B cell (primary cell): ENCODE data around the gene CACNA2D3. TPM values are rescaled to one million over a fixed set of nuclear protein-coding genes. Genes with fewer than 3 reads are reported as not detected.

ENCODE experiments used
- ATAC-seq: fragments of 200-7000 bp; cut with Tn5 transposase; one replicate; pipeline ENCODE4 v1.10.0; 2021; ENCODE audit warnings: low read depth, mild to moderate bottlenecking, moderate number of reproducible peaks, moderate library complexity
- CTCF ChIA-PET: fragments of 350-600 bp; sonication (Branson Sonifier 250); formaldehyde crosslinking; loops from one replicate; lab custom pipeline; 2021; ENCODE audit warnings: antibody characterized with exemption, inconsistent platforms; lab: Charles Lee
- POLR2A ChIA-PET: fragments of 350-600 bp; sonication (Branson Sonifier 250); formaldehyde crosslinking; loops from one replicate; lab custom pipeline; 2021; ENCODE audit warnings: antibody characterized with exemption; lab: Charles Lee
- DNase-seq: peaks from one replicate; pipeline ENCODE4 v3.0.0; 2013
- H2AFZ ChIP-seq: 2 replicates; pipeline ENCODE4 v1.6.1; 2012; ENCODE audit warnings: mild to moderate bottlenecking, low read depth, low read length; ENCODE audit not compliant: insufficient read depth, poor library complexity, severe bottlenecking
- H3K27ac ChIP-seq, 2 donors: 1 replicate in 1 of 2; 2 replicates in 1 of 2; pipeline ENCODE4 v1.5.1; 2012 to 2013; ENCODE audit warnings: low read length in 2 of 2, mild to moderate bottlenecking in 2 of 2, moderate library complexity in 1 of 2
- H3K27me3 ChIP-seq, 4 experiments: fragments of 200-600 bp in 1 of 4; sonication (generic) in 1 of 4; replicated peaks in 1 of 4; 1 replicate in 2 of 4; 2 replicates in 2 of 4; pipeline versions ENCODE4 v1.6.1 to v1.7.0; 2013 to 2016; ENCODE audit warnings: low read length in 3 of 4, mild to moderate bottlenecking in 2 of 4, mixed read lengths in 1 of 4, moderate library complexity in 1 of 4; ENCODE audit not compliant: insufficient read depth in 4 of 4, control insufficient read depth in 3 of 4; ENCODE audit errors: control extremely low read depth in 1 of 4
- H3K36me3 ChIP-seq, 2 experiments: replicated peaks in 1 of 2; 1 replicate in 1 of 2; 2 replicates in 1 of 2; pipeline versions ENCODE4 v1.6.1 to v1.7.1; 2013; ENCODE audit warnings: low read length in 1 of 2; ENCODE audit not compliant: insufficient read depth in 2 of 2, control insufficient read depth in 1 of 2; ENCODE audit errors: control extremely low read depth in 1 of 2, extremely low read depth in 1 of 2
- H3K4me1 ChIP-seq, 2 donors: fragments of 200-600 bp in 1 of 2; sonication (generic) in 1 of 2; 1 replicate in 1 of 2; 2 replicates in 1 of 2; pipeline versions ENCODE4 v1.5.1 to v1.6.1; 2013 to 2017; ENCODE audit warnings: low read length in 2 of 2; ENCODE audit not compliant: control insufficient read depth in 2 of 2, insufficient read depth in 2 of 2
- H3K4me2 ChIP-seq: replicated peaks from 2 replicates; pipeline ENCODE3; 2012; ENCODE audit warnings: mild to moderate bottlenecking, low read depth, low read length; ENCODE audit not compliant: poor library complexity, severe bottlenecking
- H3K4me3 ChIP-seq, 5 experiments: fragments of 200-600 bp in 1 of 5; sonication (generic) in 1 of 5; 1 replicate in 3 of 5; 2 replicates in 2 of 5; pipeline versions ENCODE4 v1.5.1 to v1.7.0; 2011 to 2016; ENCODE audit warnings: low read length in 4 of 5, mild to moderate bottlenecking in 4 of 5, low read depth in 2 of 5, control low read depth in 1 of 5, moderate library complexity in 1 of 5; ENCODE audit not compliant: insufficient read depth in 1 of 5; ENCODE audit errors: control extremely low read depth in 1 of 5, extremely low read depth in 1 of 5
- H3K79me2 ChIP-seq: fragments of 200-600 bp; sonication (generic); one replicate; pipeline ENCODE4 v1.6.0; 2016; ENCODE audit warnings: low read length; ENCODE audit not compliant: control insufficient read depth, insufficient read depth
- H3K9ac ChIP-seq: fragments of 200-600 bp; sonication (generic); 2 replicates; pipeline ENCODE4 v1.6.1; 2017; ENCODE audit warnings: mild to moderate bottlenecking, low read length, moderate library complexity
- H3K9me3 ChIP-seq, 3 donors: one replicate each; pipeline versions ENCODE4 v1.6.1 to v1.7.1; 2013; ENCODE audit warnings: low read length in 2 of 3; ENCODE audit not compliant: control insufficient read depth in 2 of 3, insufficient read depth in 1 of 3; ENCODE audit errors: control extremely low read depth in 1 of 3
- H4K20me1 ChIP-seq: 2 replicates; pipeline ENCODE4 v1.6.0; 2012; ENCODE audit warnings: mild to moderate bottlenecking, low read length; ENCODE audit not compliant: insufficient read depth, control insufficient read depth, poor library complexity, severe bottlenecking
- H3K27ac Mint-ChIP-seq: one replicate; pipeline ENCODE4 v1.8.0; 2021; ENCODE audit warnings: mixed read lengths
- H3K27me3 Mint-ChIP-seq: one replicate; pipeline ENCODE4 v1.8.0; 2021; ENCODE audit warnings: mixed read lengths
- H3K4me1 Mint-ChIP-seq: one replicate; pipeline ENCODE4 v1.8.0; 2021; ENCODE audit warnings: mixed read lengths
- H3K4me3 Mint-ChIP-seq: one replicate; pipeline ENCODE4 v1.8.0; 2021; ENCODE audit warnings: mixed read lengths
- H3K9me3 Mint-ChIP-seq: one replicate; pipeline ENCODE4 v1.8.0; 2022; ENCODE audit warnings: mixed read lengths; ENCODE audit not compliant: insufficient read depth
- CTCF ChIP-seq: fragments of 200-600 bp; IDR thresholded peaks from one replicate; pipeline ENCODE4 v1.8.0; 2022; ENCODE audit warnings: antibody characterized with exemption, mild to moderate bottlenecking
- EZH2 ChIP-seq: IDR thresholded peaks from 2 replicates; pipeline ENCODE4 v1.6.1; 2012; ENCODE audit warnings: borderline replicate concordance, low read depth, mild to moderate bottlenecking, moderate library complexity, low read length; ENCODE audit not compliant: insufficient read depth, poor library complexity, severe bottlenecking
- WGBS: methylation state at CpG from one replicate; pipeline ENCODE4 v1.1.5; 2013; ENCODE audit warnings: missing lambda C conversion rate; ENCODE audit not compliant: insufficient coverage; 5-methylcytosine and 5-hydroxymethylcytosine counted together
- intact Hi-C: fragments of 100-400 bp; cut with micrococcal nuclease; formaldehyde crosslinking; loops from one replicate; pipeline ENCODE4 v1.10.0; 2022
- polyA plus RNA-seq: library from polyadenylated mRNA; depleted of rRNA; stranded (reverse); fragments of >200 nt; gene quantifications from 2 replicates; pipeline ENCODE4 v1.2.3, GENCODE V29; 2012
- total RNA-seq, 2 donors: library from RNA; stranded (reverse); fragments of 120-200 nt in 1 of 2; gene quantifications; 1 replicate in 1 of 2; 2 replicates in 1 of 2; pipeline versions ENCODE4 v1.2.3 to v1.2.4, GENCODE V29; 2013 to 2022

CACNA2D3 gene
- total and polyA plus RNA-seq, 2 donors (not counting 1 experiment from before 2014, with no cell fraction given), result not detected

GRCh38 chr3:54390582-54390981 is 268.2 kb downstream of the CACNA2D3 start:
- Histone ChIP-seq H3K27ac (no peak overlapping the region), H3K9me3 (peaks cover 0 to 8% (median 0%) of the 10 kb centered on the region in 3 donors), H3K4me2 (no peak overlapping the region), H3K4me1 (no peaks in the 10 kb centered on the region), H3K9ac (no peak overlapping the region), H3K36me3 (no peaks in the 10 kb centered on the region), H2AFZ (no peak overlapping the region), H4K20me1 (no peaks in the 10 kb centered on the region), H3K4me3 (no peak overlapping the region), H3K27me3 (no peaks in the 10 kb centered on the region), H3K79me2 (no peaks in the 10 kb centered on the region)
- intact Hi-C loops, result no loop called here
- H3K27ac Mint-ChIP-seq, result no peak overlapping the region
- no peaks in the 10 kb centered on the region for H3K4me1 Mint-ChIP-seq
- WGBS, result 100% methylated on average over 1 of the region's 2 CpGs
- CTCF ChIA-PET, result interaction anchor here (0.7 kb wide), 1 partner anchor 27 kb away, joined by 3 read pairs; no protein-coding TSS in a partner anchor
- no peak overlapping the region for H3K4me3 Mint-ChIP-seq
- no peaks in the 10 kb centered on the region for H3K9me3 Mint-ChIP-seq
- ATAC-seq (no peak), DNase-seq (no peak)
- POLR2A ChIA-PET, result no interaction called here
- TF ChIP-seq CTCF (no peak), EZH2 (no peak)
- no peaks in the 10 kb centered on the region for H3K27me3 Mint-ChIP-seq

- H3K27ac Mint-ChIP-seq, result no peak overlapping the region
Measured at GRCh38 chr3:54393150-54393549, 270.8 kb downstream of the CACNA2D3 start.

More at GRCh38 chr3:54393150-54393549, 270.8 kb downstream of the CACNA2D3 start:
- DNase-seq (no peak), ATAC-seq (no peak)
- TF ChIP-seq CTCF, result no peak
- no peak for TF ChIP-seq EZH2
- no peaks in the 10 kb centered on the region for H3K79me2 ChIP-seq
- no peaks in the 10 kb centered on the region for H4K20me1 ChIP-seq
- CTCF ChIA-PET, result no interaction called here
- H3K9me3 ChIP-seq, result peaks cover 0 to 8% (median 0%) of the 10 kb centered on the region in 3 donors
- Mint-ChIP-seq H3K9me3 (no peaks in the 10 kb centered on the region), H3K27me3 (no peaks in the 10 kb centered on the region), H3K4me1 (no peaks in the 10 kb centered on the region), H3K4me3 (no peak overlapping the region)
- WGBS, result 77% methylated on average over 7 of the region's 7 CpGs
- no peak overlapping the region for H3K9ac ChIP-seq
- H3K27ac ChIP-seq, result no peak overlapping the region
- no peak overlapping the region for H3K4me3 ChIP-seq
- H3K27me3 ChIP-seq, result no peaks in the 10 kb centered on the region
- H3K4me1 ChIP-seq, result no peaks in the 10 kb centered on the region
- POLR2A ChIA-PET, result no interaction called here
- H3K36me3 ChIP-seq, result no peaks in the 10 kb centered on the region
- H3K4me2 ChIP-seq, result no peak overlapping the region
- H2AFZ ChIP-seq, result no peak overlapping the region
- intact Hi-C loops, result no loop called here
